Effector CD8-positive, alpha-beta T cell (primary cell): Measurements from ENCODE around the gene PRPF19.

Source experiments
- DNase-seq: peaks from one replicate; lab custom pipeline; 2025; lab: John Stamatoyannopoulos, UW

Gene PRPF19

DNA sequence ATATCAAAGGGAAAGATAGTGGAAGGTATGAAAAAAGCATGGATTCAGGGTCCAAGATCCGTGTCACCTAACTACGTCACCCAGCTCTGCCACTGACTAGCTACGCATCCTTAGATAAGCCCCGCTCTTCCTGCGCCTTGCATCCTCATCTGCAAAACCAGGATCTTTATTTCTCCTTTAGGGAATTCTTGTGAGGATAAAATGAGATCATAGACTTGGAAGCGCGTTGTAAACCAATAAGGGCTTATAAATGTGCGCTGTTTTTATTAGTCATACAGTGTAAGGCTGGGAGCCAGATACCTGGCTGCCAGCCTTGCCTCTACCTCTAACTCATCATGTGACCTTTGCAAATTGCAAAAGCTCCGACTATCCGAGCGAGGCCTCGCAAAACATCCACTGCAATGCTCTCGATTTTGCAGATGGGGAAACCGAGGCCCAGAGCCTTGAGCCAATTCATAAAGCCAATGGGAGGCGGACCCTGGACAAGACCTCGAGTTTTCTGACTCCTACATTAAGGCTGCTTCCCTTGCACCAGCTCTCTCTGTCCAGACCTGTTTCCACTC is 753 bp downstream of the PRPF19 start:
- DNase-seq = no peak

DNA sequence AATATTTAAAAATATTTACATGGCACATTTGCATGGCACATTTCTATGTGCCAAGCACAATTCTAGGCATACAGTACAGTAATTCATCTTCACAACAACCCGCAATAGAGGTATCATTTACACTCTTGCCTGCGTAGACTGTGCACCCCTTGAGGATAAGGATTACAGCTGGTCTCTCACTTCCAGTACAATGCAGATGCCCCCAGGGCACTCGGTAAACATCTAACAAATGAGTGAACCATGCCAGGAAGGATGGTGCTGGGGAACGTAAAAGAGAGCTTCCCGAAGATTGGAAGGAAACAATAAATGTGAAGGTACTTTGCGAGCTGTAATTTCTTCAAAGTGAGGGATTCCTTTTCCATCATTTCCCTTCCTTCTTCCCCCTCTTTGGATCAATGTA is 1.3 kb downstream of the PRPF19 start:
- no peak for DNase-seq

DNA sequence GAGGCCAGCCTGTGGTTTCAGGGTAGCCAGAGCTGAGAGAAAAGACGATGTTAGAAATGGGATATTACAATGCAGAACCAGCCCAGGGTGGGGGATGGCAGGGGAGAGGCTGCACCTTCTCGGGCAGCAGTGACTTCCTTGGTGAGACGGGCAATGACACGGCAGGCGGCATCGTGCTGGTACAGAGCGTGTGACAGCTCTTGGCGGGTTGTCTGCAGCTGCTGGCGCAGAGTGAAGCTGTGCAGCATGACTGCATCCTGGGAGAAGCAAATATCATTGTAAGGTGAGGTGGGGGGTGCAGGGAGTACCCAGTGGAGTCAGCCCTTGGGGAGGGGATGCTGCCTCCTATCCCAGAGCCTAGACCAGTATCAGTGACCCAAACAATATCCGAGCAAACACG is 3.8 kb downstream of the PRPF19 start:
- DNase-seq = no peak

DNA sequence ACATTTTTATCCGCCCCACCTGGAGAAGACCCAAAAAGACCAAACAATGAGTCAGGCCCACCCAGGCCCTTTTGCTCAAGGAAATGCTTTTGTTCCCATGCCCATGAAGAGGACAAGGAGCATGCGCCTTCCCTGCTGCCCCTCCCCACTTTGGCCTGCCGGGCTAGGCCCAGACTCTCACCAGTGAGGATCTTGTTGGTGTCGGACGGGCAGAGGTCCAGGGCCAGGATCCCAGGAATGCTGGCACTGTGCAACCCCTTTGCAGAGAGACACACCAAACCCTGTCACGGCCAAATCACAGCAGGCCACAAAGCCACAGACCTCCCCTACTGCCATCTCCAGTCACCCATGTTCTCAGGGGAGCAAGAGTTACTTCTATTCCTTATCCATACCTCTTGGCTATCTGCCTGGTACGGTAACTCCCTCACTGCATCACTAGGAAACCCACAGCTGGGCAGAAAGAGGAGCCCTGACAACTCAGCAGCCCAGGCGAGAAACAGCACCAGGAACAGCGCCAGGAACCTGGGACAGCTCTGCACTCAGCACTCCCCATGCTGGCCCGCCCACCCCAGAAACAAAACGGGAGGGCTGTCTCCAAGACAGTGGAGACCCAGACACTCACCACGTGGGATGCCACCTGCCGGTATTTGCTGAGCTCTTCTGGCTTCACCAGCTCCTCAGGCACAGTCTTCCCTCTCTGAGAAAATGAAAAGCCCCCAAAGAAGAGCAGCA is 5.5 kb downstream of the PRPF19 start:
- no peak for DNase-seq

DNA sequence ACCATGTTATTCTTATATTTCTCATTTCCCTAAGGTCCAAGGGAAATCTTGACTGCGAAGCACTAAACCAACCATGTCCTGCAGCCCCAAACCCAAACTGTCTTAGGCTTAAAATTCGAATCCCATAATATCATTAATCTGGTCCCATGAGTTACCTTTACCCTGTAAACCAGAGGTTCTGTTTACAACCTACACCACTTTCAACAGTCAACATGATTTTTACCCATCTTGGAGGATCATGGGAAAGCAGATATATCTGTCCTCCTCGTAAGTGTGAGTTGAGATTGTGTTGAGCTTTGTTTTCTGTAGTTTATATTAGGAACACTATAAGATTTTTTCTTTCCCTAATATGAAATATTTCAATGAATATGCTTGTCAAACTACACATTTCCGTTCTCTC is 6.4 kb downstream of the PRPF19 start:
- DNase-seq = no peak

DNA sequence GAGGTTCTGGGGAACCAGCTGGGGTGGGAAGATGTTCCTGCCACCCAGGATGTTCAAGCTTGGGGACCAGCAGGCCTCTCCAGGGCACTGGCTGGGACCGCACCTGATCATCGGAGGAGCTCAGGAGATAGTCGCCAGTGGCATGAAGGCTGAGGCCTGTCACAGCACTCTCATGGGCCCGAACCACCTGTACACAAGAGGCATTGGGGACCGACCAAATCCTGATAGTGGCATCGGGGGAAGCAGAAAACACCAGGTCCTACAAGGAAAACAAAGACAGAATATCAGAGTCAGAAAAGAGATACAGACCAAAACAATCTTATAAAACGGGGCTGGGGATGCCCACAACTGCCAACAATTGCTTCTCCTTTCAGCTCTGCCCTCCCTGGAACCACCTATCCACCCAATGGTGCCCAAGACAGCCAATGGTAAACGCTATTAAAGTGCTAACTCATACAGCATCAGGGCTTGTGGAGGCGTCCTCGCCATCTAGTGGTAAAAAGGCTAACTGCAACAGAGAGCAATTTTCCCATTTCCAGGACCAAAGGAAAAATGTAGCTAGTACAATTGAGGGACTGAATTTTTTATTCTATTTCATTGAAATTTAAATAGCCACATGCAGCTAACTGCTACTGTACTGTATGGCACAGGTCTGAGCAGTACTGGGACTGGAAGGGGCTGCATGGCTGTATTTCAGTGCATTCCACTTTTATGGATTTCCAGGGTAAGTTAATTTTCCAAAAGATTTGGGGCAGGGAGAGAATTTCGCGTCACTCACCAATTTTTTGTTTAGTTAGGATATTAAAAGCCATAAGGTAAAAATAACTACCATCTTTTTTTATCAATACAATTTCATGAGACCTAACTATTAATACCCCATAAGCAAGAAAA is 7.1 kb downstream of the PRPF19 start:
- no peak for DNase-seq

DNA sequence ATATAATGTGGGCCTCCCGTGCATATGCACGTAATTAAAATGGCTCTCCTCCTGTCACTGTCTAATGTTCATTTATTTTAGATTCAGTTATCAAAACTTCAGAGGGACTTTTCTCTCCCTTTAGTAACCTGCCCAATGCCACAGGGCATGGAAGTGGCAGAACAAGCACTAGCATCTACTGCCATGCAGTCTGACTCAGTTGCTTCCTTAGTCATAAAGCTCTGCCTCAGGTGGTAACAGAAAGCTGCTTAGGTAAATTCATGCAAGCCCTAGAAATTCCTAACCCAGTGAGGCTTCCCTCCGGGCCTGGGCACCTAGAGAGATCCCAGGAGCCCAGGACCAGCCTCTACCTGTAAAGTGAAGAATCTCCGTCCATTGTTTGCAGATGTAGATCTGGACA is 8.9 kb downstream of the PRPF19 start:
- DNase-seq = no peak

DNA sequence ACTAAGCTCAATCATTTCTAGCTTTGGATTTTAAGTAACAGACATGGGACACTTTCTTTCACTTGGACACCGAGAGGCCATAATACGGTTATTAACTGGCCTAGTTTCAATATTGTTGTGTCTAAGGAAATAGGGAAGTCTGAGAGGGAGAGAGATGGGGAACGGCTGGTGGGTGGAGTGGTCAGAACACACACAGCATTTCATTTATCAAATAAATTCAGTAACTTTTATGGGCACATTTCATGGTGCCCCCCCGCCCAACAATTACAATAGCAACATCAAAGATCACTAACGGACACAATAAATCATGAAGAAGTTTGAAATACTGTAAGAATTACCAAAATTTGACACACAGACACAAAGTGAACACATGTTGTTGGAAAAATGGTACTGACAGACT is 10.7 kb downstream of the PRPF19 start:
- no peak for DNase-seq

DNA sequence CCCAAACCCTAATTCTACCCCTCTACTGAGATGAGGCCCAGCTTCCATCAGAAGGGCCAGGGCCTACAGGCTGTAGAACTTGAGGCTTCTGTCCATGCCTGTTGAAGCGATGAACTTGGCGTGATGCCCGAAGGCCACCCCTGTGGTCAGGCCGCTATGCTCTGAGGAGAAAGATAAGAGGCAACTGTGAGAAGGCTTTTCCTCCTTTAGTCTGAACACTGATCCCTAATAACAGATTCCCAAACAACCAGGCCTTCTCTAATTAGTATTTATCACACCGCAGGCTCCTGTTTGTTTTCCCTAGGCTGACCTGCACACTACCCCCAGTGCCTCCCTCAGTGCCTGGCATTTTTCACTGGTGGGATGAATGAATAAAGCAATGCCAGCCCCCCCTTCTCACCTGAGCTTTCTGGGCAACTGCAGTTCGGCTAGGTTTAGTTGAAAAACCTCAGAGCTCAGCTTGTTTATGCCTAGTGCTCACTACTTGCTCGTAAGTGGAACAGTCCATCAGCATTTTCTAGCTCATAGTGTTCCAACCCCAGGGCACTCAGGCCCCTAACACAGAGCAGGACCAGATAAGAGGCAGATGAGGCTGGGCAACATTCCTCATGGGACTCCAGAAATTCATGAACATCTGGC is 15.2 kb downstream of the PRPF19 start:
- no peak for DNase-seq

DNA sequence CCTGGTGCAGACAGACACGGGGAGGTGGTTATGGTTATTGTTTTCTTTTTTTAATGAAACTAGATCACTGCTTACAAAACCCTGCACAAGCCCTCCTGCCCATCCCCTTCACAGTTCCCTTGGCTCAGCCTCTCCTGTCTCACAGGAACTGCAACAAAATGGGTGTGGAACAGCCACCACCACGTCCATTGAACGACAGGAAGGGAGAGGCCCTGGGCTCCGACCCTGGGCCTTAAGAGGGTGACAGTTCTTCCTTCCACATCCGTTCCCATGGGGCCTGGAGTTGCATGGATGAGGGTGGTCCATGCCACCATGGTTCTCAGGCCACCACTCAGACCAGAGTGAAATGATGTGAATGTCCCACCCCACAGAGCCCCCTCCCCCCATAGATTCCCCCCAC is 15.7 kb downstream of the PRPF19 start:
- no peak for DNase-seq

DNA sequence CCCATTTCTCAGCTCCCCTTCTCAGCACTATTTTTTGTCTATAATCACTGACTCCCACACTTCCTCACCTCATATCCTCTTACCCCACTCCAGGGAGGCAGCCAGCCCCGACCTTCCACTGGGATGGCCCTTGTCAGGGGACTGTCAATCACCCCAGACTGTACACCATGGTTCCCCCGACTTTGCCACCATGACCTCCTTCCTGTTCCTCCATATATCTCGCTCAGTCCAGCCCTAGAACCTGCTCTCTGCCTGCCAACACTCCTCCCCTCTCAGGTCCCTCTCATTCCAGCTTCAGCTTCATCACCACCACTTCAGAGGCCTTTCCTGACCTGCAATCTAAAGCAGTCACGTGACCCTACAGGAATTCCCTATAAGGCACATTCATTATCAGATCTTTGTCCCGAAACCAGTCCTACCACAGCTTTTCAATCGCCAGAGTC is 16.5 kb downstream of the PRPF19 start:
- DNase-seq = no peak

DNA sequence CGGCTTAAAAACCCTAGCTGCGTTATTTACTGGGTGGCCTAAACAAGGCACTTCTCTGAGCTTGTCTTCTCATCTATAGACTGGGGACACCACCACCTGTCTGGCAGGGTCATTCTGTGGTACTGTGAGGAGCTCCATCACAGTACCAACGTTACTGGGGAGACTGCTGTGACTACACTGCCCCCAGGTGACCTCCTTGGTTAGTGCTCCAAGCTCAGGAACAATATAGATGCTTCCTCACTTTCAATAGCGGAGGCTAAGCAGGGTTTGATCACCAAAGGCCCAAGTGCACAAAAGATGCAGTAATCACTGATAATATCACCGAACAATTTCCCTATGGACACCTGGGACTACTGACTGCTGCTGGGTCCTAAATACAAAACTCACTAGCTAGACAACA is 18.8 kb downstream of the PRPF19 start:
- DNase-seq = no peak

DNA sequence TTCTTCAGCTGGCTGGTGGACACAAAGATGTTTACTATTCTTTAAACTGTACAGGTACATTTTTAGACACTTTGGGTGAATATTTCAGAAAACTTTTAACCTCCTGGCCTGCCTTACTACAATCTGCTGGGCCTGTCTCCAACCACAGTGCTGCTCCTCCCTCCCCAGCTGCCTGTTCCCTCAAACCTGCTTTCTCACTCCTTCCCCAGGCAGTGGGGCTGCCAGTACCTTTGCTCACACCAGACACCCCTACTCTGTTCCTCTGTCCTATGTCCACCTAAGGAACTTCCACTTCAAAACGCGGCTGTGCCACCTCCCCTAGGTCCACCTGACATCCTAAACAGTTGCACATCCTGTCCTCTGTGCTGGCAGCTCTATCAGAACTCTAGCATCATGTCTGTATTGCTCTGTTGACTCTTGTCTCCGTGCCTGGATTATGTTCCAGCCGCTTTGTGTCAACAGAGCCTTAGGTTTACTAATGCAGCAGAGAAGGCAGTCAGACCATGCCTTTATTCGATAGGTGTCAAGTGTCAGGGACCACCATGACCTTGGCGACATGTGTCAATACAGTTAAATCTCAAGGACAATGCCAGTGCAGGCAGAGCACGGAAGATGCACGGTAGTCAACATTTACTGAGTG is 25.6 kb downstream of the PRPF19 start:
- no peak for DNase-seq

DNA sequence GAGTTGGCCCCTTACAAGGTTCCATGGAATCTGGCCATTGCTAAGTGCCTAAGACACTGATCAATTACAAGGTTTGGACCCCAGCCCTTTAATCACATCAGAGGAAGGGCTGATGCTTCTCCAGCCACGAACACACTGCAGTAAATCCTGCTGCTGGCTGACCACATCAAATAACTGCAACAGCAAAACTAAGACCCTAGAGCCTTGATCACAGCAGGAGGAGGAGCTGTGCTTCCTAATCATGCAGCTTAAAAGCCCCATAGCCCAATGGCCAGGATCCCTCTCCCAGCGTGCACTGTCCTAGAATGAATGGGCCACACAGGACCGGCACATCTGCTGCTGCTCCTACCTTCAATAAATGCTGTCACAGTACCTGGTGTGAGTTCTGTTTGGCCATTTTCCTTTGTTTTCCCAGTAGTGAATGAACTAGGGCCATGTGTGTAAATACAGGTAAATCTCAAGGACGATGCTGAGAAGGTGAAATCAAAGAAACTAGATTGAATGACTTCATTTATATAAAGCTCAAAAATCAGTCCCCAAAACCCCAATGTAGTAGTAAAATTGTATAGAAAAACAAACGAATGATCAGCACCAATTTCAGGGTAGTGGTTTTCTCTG is 26.3 kb downstream of the PRPF19 start:
- DNase-seq = no peak

DNA sequence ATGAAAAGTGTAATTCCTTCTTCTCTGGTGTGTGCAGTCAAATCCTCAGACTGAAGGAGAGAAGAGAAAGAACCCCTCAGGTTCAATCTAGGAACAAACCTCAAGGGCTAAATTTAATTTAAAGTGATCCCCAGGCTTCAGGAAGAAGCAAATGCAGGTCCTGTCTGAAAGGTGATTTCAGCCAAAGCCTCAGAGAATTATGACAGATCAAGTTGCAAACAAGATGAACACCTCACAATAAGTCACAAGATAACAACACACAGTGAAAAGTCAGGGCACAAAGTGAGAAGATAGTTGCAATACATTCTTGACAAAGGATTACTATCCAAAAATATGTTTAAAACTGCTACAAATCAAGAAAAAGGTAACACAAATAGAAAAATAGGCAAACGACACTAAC is 27.3 kb downstream of the PRPF19 start:
- DNase-seq = no peak

DNA sequence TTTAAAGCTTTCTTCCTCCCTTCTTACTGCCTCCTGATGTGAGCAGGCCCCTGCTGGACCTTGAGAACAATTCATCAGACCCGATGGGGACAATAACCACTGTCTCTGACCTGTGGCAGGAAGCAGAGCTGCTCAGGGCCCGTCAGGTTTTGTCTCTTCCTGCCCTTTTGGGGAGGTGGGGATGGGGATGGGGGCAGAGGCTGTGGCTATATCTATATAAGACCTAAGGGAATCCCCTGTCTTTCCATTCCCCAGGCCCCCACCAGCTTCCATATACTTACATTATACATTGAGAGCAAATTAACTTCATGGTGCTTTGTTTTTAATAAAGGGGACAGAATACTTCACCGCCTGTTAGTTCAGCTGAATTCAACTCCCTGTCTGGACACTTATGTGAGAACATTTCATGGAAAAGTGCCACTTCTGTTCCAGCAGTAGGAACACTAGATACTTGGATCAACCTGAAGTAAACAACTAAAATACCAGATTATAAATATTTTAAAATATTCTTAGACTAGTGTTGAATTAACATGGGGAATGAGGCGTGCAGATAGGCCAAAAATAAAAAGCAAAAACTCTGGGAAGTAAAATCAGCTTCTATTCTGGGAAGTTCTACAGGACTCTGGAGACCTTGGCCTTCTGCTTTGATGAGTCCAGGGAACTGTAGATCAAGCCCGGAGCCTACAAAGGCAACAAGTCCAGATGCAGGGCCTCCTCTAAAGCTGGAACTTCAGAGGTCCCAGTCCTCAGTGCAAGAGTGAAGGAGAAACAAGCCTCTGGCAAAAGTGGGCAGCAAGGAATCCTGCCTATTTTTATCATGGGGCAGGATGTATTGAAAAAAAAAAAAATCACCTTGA is 27.9 kb downstream of the PRPF19 start:
- DNase-seq = no peak

DNA sequence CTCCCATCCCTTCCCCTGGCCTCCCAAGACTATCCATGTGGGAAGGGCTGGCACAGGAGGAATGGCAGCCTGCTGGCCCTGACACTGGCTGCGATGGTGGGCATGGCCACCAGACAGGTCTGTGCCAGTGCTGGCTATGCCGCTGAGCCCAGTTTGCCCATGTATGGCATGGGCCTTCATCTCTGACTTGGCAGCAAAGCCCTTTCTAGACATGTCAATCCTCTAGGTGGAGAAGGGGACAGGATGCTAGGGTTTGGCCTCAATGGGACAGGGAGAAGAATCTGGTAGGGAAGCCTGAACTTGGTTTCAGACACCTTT is 30.3 kb downstream of the PRPF19 start:
- no peak for DNase-seq

DNA sequence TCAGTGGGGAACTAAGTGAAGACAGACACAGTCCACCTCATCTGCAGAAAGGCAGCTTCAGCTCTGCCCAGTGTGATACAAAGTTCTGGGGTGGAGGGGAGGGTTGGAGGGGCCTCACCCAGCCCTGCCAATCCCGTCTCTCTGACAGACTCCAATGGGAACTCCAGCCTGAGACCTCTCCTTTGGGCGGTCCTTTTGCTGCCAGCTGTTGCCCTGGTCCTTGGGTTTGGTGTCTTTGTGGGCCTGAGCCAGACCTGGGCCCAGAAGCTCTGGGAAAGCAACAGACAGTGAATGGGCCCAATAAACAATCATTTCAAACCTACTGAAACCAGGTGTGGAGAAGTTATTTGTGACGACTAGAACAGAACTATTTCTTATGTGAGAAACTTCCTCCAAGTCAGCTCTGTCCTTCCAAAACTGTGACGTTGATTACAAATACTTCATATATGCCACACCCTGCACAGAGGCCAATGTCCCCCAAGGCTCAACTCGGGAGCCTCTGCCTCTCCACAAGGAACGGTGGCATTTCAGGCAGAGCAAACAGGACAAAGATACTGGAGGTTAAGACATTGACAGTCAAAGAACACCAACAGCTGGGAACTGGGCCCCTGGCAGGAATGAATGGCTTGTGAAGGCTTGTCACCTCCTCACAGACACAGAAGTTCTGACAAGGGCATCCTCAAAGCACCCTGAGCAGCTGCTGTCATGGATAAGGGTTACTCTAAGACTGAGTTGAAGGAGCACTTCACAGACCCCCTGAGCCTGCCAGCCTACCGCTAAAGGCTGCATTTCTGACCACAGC is 30.8 kb downstream of the PRPF19 start:
- no peak for DNase-seq

DNA sequence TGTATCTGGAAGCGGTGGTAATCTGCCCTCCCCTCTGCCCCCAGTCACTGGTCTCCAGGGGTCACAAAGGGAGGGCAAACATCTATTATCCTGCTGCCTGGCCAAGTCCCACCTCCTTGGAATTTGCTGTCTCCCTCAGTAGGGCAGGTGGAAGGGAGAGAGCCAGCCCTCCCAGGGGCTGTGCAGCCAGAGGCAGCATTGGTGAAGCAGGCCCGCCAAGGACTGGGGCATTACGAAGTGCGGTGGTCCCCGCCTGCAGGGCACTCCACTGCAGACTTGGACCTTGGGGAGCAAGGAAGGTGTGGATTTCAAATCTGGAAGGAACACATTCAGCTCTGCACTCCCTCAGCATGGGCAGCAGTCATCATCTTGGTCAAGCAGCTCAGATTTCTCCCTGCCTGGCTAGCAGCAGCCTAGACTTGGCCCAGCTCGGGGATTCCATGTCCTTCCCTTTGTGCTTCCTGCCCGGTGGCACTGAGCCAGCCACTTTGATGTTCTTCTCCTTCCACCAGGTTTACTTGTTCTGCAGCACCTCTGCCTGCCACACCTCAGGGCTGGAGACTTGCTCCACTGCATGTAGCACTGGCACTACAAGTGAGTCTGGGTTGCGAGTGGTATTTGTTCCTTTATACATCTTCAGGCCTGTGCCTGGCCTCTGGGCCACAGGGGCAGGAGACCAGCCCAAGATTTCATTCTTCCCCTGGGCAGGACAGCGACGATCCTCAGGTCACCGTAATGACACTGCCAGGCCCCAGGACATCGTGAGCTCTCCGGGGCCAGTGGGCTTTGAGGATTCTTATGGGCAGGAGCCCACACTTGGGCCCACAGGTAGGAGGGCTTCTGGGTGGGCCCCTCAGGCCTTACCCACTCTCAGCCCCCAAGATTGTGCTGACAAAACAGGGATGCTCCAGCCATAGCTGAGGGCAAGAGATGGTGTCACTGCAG is 31.7 kb downstream of the PRPF19 start:
- no peak for DNase-seq
